ENCODE results near the gene CNTNAP2.

CNTNAP2 gene

GRCh38 chr7:148371280-148371937 lies 2254.8 kb downstream of the CNTNAP2 start:
- H3K4me3 ChIP-seq (ENCODE audit: low read depth, low read length) = no peak overlapping the region
- no peak for TF ChIP-seq CTCF (IDR thresholded peaks at IDR 0.05; ENCODE audit: low read depth, low read length)
- in situ Hi-C loops (cut with HindIII; ENCODE audit: low sequenced_read_pairs) = no loop called here
- no peak for DNase-seq (ENCODE audit: low read depth, low spot score)

- DNase-seq (ENCODE audit: low read depth, low spot score) = no peak
- in situ Hi-C loops (cut with HindIII; ENCODE audit: low sequenced_read_pairs) = no loop called here
- no peak overlapping the region for H3K4me3 ChIP-seq (ENCODE audit: low read depth, low read length)
- no peak for TF ChIP-seq CTCF (IDR thresholded peaks at IDR 0.05; ENCODE audit: low read depth, low read length)
Observed at GRCh38 chr7:148374396-148375259, 2258.0 kb downstream of the CNTNAP2 start.

DNA sequence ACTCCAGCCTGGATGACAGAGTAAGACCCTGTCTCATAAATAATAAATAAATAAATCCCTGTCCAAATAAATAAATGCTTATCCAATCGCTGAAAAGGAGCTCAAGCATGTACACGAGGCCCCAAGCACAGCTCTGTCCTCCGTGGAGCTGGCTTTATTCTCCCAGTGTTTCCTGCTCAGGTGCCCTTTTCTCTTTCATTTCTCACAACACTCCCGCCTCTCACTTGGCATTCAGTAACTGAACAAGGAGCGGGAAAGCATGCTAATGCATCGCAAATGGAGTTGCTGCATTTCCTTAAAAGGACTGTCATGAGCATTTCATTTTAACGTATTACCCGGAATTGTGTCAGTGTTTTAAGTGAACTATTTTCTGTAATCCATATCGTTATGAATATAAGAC lies 2263.1 kb downstream of the CNTNAP2 start:
- in situ Hi-C loops (cut with HindIII; ENCODE audit: low sequenced_read_pairs) = no loop called here
- TF ChIP-seq CTCF (IDR thresholded peaks at IDR 0.05; ENCODE audit: low read depth, low read length) = no peak
- no peak overlapping the region for H3K4me3 ChIP-seq (ENCODE audit: low read depth, low read length)
- DNase-seq (ENCODE audit: low read depth, low spot score) = no peak

DNA sequence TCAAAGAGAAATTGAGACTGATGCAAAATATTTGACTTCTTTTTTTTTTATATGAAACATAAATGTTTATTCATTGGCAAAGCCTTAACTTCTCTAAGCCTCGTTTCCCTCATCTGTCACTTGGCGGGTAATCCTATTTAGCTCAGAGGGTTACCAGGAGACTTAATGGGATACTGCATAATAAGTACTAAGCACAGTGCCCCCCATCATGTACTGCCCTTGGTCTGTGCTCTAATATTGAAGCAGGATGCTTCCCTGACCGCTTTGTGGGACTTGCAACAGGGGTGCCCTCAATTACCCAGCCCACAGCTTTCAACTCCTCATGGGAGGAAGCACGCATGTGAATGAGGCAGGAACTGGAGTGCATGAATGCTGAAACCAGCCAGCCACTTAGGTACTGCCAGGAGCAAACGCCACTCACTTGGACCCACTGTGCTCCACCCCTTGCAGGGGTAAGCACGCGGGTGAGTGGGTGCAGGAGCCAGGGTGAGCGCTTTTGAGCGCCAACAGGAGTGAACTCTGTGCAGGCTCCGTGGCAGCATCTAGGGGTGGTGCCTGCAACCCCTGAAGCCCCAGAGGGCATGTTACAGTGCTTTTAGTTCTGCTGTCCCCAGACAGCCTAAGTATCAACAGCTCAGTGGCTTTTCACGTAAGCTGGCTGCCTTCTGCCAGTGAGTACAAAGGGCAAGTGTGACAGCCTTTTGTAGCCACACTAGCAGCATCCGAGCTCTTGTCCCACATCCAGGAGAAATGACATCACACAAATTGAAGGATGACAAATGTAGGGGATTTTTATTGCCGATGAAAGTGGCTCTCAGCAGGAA lies 2264.2 kb downstream of the CNTNAP2 start:
- in situ Hi-C loops (cut with HindIII; ENCODE audit: low sequenced_read_pairs) = no loop called here
- DNase-seq (ENCODE audit: low read depth, low spot score) = no peak
- H3K4me3 ChIP-seq (ENCODE audit: low read depth, low read length) = no peak overlapping the region
- no peak for TF ChIP-seq CTCF (IDR thresholded peaks at IDR 0.05; ENCODE audit: low read depth, low read length)

GRCh38 chr7:148382596-148382995 lies 2266.0 kb downstream of the CNTNAP2 start:
- in situ Hi-C loops (cut with HindIII; ENCODE audit: low sequenced_read_pairs) = no loop called here
- no peak overlapping the region for H3K4me3 ChIP-seq (ENCODE audit: low read depth, low read length)
- no peak for TF ChIP-seq CTCF (IDR thresholded peaks at IDR 0.05; ENCODE audit: low read depth, low read length)
- DNase-seq (ENCODE audit: low read depth, low spot score) = no peak

GRCh38 chr7:148383651-148384050 lies 2267.1 kb downstream of the CNTNAP2 start:
- no peak for DNase-seq (ENCODE audit: low read depth, low spot score)
- no peak for TF ChIP-seq CTCF (IDR thresholded peaks at IDR 0.05; ENCODE audit: low read depth, low read length)
- in situ Hi-C loops (cut with HindIII; ENCODE audit: low sequenced_read_pairs) = no loop called here
- no peak overlapping the region for H3K4me3 ChIP-seq (ENCODE audit: low read depth, low read length)

Measured in astrocyte of the spinal cord (primary cell).